HL-60 (cell line): ENCODE results near the gene RNGTT.

Experiments used
- DNase-seq, 2 experiments: peaks; one replicate each; pipeline ENCODE4 v3.0.0-alpha.2; 2010 to 2020; ENCODE audit warnings: low read depth in 1 of 2, low spot score in 1 of 2
- H3K27ac ChIP-seq: fragments of 250-450 bp; sonication (Bioruptor Pico); replicated peaks from 2 replicates; pipeline ENCODE4 v1.5.1; 2020; ENCODE audit warnings: mild to moderate bottlenecking, moderate library complexity
- H3K27me3 ChIP-seq: fragments of 250-450 bp; sonication (Bioruptor Pico); 2 replicates; pipeline ENCODE4 v1.5.1; 2021; ENCODE audit warnings: mild to moderate bottlenecking, moderate library complexity; ENCODE audit not compliant: insufficient read depth, poor library complexity, severe bottlenecking
- H3K4me3 ChIP-seq: replicated peaks from 2 replicates; pipeline ENCODE4 v1.5.1; 2011; ENCODE audit warnings: mild to moderate bottlenecking, control low read depth, low read length; ENCODE audit not compliant: insufficient read depth
- CTCF ChIP-seq: IDR thresholded peaks from one replicate; pipeline ENCODE4 v1.5.1; 2011; ENCODE audit warnings: low read length, control low read depth, inconsistent platforms; ENCODE audit not compliant: insufficient read depth
- GABPA ChIP-seq: IDR thresholded peaks from 2 replicates; pipeline ENCODE4 v1.6.1; 2012; ENCODE audit warnings: low read depth
- POLR2AphosphoS5 ChIP-seq: IDR thresholded peaks from 2 replicates; pipeline ENCODE4 v1.6.1; 2012; ENCODE audit warnings: low read depth
- REST ChIP-seq: IDR thresholded peaks from 2 replicates; pipeline ENCODE4 v1.6.1; 2012; ENCODE audit warnings: low read depth; ENCODE audit not compliant: insufficient replicate concordance
- SPI1 ChIP-seq: IDR thresholded peaks from 2 replicates; pipeline ENCODE4 v1.6.1; 2012; ENCODE audit warnings: low read depth, mild to moderate bottlenecking, borderline replicate concordance

Gene RNGTT

GRCh38 chr6:88965691-88966090 is 2.3 kb upstream of the RNGTT start:
- Histone ChIP-seq H3K27ac (no peak overlapping the region), H3K27me3 (no peaks in the 10 kb centered on the region), H3K4me3 (no peak overlapping the region)
- no peak for TF ChIP-seq POLR2AphosphoS5
- no peak for TF ChIP-seq REST
- TF ChIP-seq CTCF, result no peak
- TF ChIP-seq GABPA, result no peak
- TF ChIP-seq SPI1, result no peak
- no peak for DNase-seq

GRCh38 chr6:88964509-88964908 is 1.1 kb upstream of the RNGTT start:
- no peaks in the 10 kb centered on the region for H3K27me3 ChIP-seq
- no peak for TF ChIP-seq REST
- no peak for TF ChIP-seq POLR2AphosphoS5
- no peak for TF ChIP-seq GABPA
- TF ChIP-seq SPI1, result no peak
- no peak for TF ChIP-seq CTCF
- peak overlapping the region; percentile 49 for H3K4me3 ChIP-seq
- no peak overlapping the region; the same call in 1 of the 2 replicates for H3K27ac ChIP-seq
- DNase-seq, result no peak

GRCh38 chr6:88958842-88959241 is 4.6 kb downstream of the RNGTT start:
- Histone ChIP-seq H3K27ac (no peak overlapping the region), H3K27me3 (no peaks in the 10 kb centered on the region), H3K4me3 (no peak overlapping the region)
- no peak for DNase-seq
- TF ChIP-seq REST, result no peak
- no peak for TF ChIP-seq SPI1
- TF ChIP-seq GABPA, result no peak
- no peak for TF ChIP-seq POLR2AphosphoS5
- no peak for TF ChIP-seq CTCF
